Measurements from ENCODE around the gene ITGA11. TPM values are rescaled to one million over a fixed set of nuclear protein-coding genes. Genes with fewer than 3 reads are reported as not detected.
A peak's percentile ranks its signal among the peaks of the same experiment; 100 is the strongest.

The ITGA11 gene
- total RNA-seq, 1 donor from 2014 or later: 193 TPM

GRCh38 chr15:68316061-68316804, 115.7 kb downstream of the ITGA11 start:
- no peaks in the 10 kb centered on the region for H3K9me3 Mint-ChIP-seq (ENCODE audit: unreplicated experiment)
- no peak overlapping the region for H2AFZ ChIP-seq (ENCODE audit: low read depth, low read length)
- H3K79me2 ChIP-seq (ENCODE audit: insufficient read depth, low read length): no peaks in the 10 kb centered on the region
- no peaks in the 10 kb centered on the region for H3K27me3 ChIP-seq (ENCODE audit: insufficient read depth, low read length)
- peaks cover 6% of the 10 kb centered on the region for H4K20me1 ChIP-seq (ENCODE audit: insufficient read depth, low read length)
- H3K4me1 Mint-ChIP-seq (ENCODE audit: low read depth, unreplicated experiment): peaks cover 30% of the 10 kb centered on the region
- peaks cover 51% of the 10 kb centered on the region for H3K36me3 Mint-ChIP-seq (ENCODE audit: low read depth, unreplicated experiment)
- no peak overlapping the region for H3K4me3 ChIP-seq (ENCODE audit: insufficient read depth, low read depth, low read length)
- H3K27me3 Mint-ChIP-seq (ENCODE audit: low read depth, unreplicated experiment): peaks cover 4% of the 10 kb centered on the region
- FAIRE-seq (no peak), DNase-seq (ENCODE audit: low read depth) (no peak)
- no peaks in the 10 kb centered on the region for H3K9me3 ChIP-seq (ENCODE audit: insufficient read depth, low read depth, low read length)
- H3K4me3 Mint-ChIP-seq (ENCODE audit: unreplicated experiment): no peak overlapping the region
- TF ChIP-seq EZH2 (IDR thresholded peaks at IDR 0.05; ENCODE audit: insufficient read depth, low read length): no peak
- peak; percentile 29 for TF ChIP-seq CTCF (IDR thresholded peaks at IDR 0.05; ENCODE audit: insufficient read depth, low read depth, low read length)
- H3K4me2 ChIP-seq (ENCODE audit: low read length): peak overlapping the region; percentile 29
- H3K27ac ChIP-seq (ENCODE audit: low read depth, low read length): no peak overlapping the region
- H3K27ac Mint-ChIP-seq (ENCODE audit: unreplicated experiment): peak overlapping the region; percentile 26
- peak overlapping the region; percentile 7 for H3K9ac ChIP-seq (ENCODE audit: low read length)
- peaks cover 31% of the 10 kb centered on the region for H3K4me1 ChIP-seq (ENCODE audit: insufficient read depth, low read length)
- peaks cover 21% of the 10 kb centered on the region for H3K36me3 ChIP-seq (ENCODE audit: insufficient read depth, low read length)

- Histone ChIP-seq H3K9me3 (ENCODE audit: insufficient read depth, low read depth, low read length) (no peaks in the 10 kb centered on the region), H3K36me3 (ENCODE audit: insufficient read depth, low read length) (peaks cover 25% of the 10 kb centered on the region), H3K9ac (ENCODE audit: low read length) (no peak overlapping the region), H2AFZ (ENCODE audit: low read depth, low read length) (no peak overlapping the region), H3K27me3 (ENCODE audit: insufficient read depth, low read length) (no peaks in the 10 kb centered on the region), H3K79me2 (ENCODE audit: insufficient read depth, low read length) (no peaks in the 10 kb centered on the region), H3K4me2 (ENCODE audit: low read length) (peak overlapping the region; percentile 29), H4K20me1 (ENCODE audit: insufficient read depth, low read length) (peaks cover 6% of the 10 kb centered on the region), H3K27ac (ENCODE audit: low read depth, low read length) (no peak overlapping the region), H3K4me1 (ENCODE audit: insufficient read depth, low read length) (peaks cover 31% of the 10 kb centered on the region), H3K4me3 (ENCODE audit: insufficient read depth, low read depth, low read length) (no peak overlapping the region)
- TF ChIP-seq CTCF (IDR thresholded peaks at IDR 0.05; ENCODE audit: insufficient read depth, low read depth, low read length) (no peak), EZH2 (IDR thresholded peaks at IDR 0.05; ENCODE audit: insufficient read depth, low read length) (no peak)
- Mint-ChIP-seq H3K27ac (ENCODE audit: unreplicated experiment) (no peak overlapping the region), H3K4me3 (ENCODE audit: unreplicated experiment) (no peak overlapping the region), H3K27me3 (ENCODE audit: low read depth, unreplicated experiment) (peaks cover 2% of the 10 kb centered on the region), H3K9me3 (ENCODE audit: unreplicated experiment) (no peaks in the 10 kb centered on the region), H3K4me1 (ENCODE audit: low read depth, unreplicated experiment) (peaks cover 31% of the 10 kb centered on the region), H3K36me3 (ENCODE audit: low read depth, unreplicated experiment) (peaks cover 47% of the 10 kb centered on the region)
- DNase-seq (ENCODE audit: low read depth) (peak; percentile 14), FAIRE-seq (no peak)
These were observed 116.4 kb downstream of the ITGA11 start for GRCh38 chr15:68315495-68316031.

- Histone ChIP-seq H3K4me2 (ENCODE audit: low read length) (no peak overlapping the region), H3K4me1 (ENCODE audit: insufficient read depth, low read length) (peaks cover 31% of the 10 kb centered on the region), H4K20me1 (ENCODE audit: insufficient read depth, low read length) (peaks cover 6% of the 10 kb centered on the region), H3K9me3 (ENCODE audit: insufficient read depth, low read depth, low read length) (no peaks in the 10 kb centered on the region), H3K27me3 (ENCODE audit: insufficient read depth, low read length) (no peaks in the 10 kb centered on the region), H3K79me2 (ENCODE audit: insufficient read depth, low read length) (no peaks in the 10 kb centered on the region), H3K9ac (ENCODE audit: low read length) (no peak overlapping the region), H2AFZ (ENCODE audit: low read depth, low read length) (no peak overlapping the region), H3K36me3 (ENCODE audit: insufficient read depth, low read length) (peaks cover 22% of the 10 kb centered on the region), H3K4me3 (ENCODE audit: insufficient read depth, low read depth, low read length) (no peak overlapping the region), H3K27ac (ENCODE audit: low read depth, low read length) (no peak overlapping the region)
- no peak for FAIRE-seq
- no peaks in the 10 kb centered on the region for H3K27me3 Mint-ChIP-seq (ENCODE audit: low read depth, unreplicated experiment)
- no peak overlapping the region for H3K4me3 Mint-ChIP-seq (ENCODE audit: unreplicated experiment)
- H3K4me1 Mint-ChIP-seq (ENCODE audit: low read depth, unreplicated experiment): peaks cover 35% of the 10 kb centered on the region
- TF ChIP-seq EZH2 (IDR thresholded peaks at IDR 0.05; ENCODE audit: insufficient read depth, low read length): no peak
- no peak for TF ChIP-seq CTCF (IDR thresholded peaks at IDR 0.05; ENCODE audit: insufficient read depth, low read depth, low read length)
- peaks cover 47% of the 10 kb centered on the region for H3K36me3 Mint-ChIP-seq (ENCODE audit: low read depth, unreplicated experiment)
- peak overlapping the region; percentile 58 for H3K27ac Mint-ChIP-seq (ENCODE audit: unreplicated experiment)
- DNase-seq (ENCODE audit: low read depth): no peak
- no peaks in the 10 kb centered on the region for H3K9me3 Mint-ChIP-seq (ENCODE audit: unreplicated experiment)
These were observed 116.9 kb downstream of the ITGA11 start for GRCh38 chr15:68315035-68315434.
